ENCODE results near the gene VN1R2.
A peak's percentile ranks its signal among the peaks of the same experiment; 100 is the strongest.
"Not testable (repeated sequence)": the region's sequence is repeated elsewhere in the genome, so short reads cannot be mapped to it uniquely, and the experiment has no call there.

Gene VN1R2

GRCh38 chr19:53257715-53258342 is at the start of gene VN1R2:
Gene VN1R2, plus strand, starts transcription at chr19:53258292. Its CDS starts 84 bp downstream, at chr19:53258376.
- not testable (repeated sequence) for DNase-seq (ENCODE audit: low read depth)

- not testable (repeated sequence) for DNase-seq (ENCODE audit: low read depth)
Observed at GRCh38 chr19:53211554-53211953, 46.5 kb upstream of the VN1R2 start.

GRCh38 chr19:53212703-53213320 is 45.3 kb upstream of the VN1R2 start:
- no peak for DNase-seq (ENCODE audit: low read depth)

- DNase-seq (ENCODE audit: low read depth): not testable (repeated sequence)
Observed at GRCh38 chr19:53222716-53223115, 35.4 kb upstream of the VN1R2 start.

- DNase-seq (ENCODE audit: low read depth): no peak
Observed at GRCh38 chr19:53224606-53225005, 33.5 kb upstream of the VN1R2 start.

- no peak for DNase-seq (ENCODE audit: low read depth)
Observed at GRCh38 chr19:53237114-53237777, 20.8 kb upstream of the VN1R2 start.

- no peak for DNase-seq (ENCODE audit: low read depth)
Observed at GRCh38 chr19:53246498-53246897, 11.6 kb upstream of the VN1R2 start.

GRCh38 chr19:53254411-53255341 is 3.4 kb upstream of the VN1R2 start, which contains the start of gene ZNF677:
Gene ZNF677, minus strand, starts transcription at chr19:53254873. Its CDS starts 3,323 bp downstream, at chr19:53251550.
- peak; percentile 65 for DNase-seq (ENCODE audit: low read depth)

- DNase-seq (ENCODE audit: low read depth): not testable (repeated sequence)
Observed at GRCh38 chr19:53267623-53268022, 9.5 kb downstream of the VN1R2 start, which contains the start of gene VN1R4. Gene VN1R4, minus strand, starts transcription at chr19:53267723. Its CDS starts 58 bp downstream, at chr19:53267665.

GRCh38 chr19:53269861-53270260 is 11.8 kb downstream of the VN1R2 start:
- not testable (repeated sequence) for DNase-seq (ENCODE audit: low read depth)

- no peak for DNase-seq (ENCODE audit: low read depth)
Observed at GRCh38 chr19:53272044-53272443, 14.0 kb downstream of the VN1R2 start.

GRCh38 chr19:53275480-53275879 is 17.4 kb downstream of the VN1R2 start:
- no peak for DNase-seq (ENCODE audit: low read depth)

GRCh38 chr19:53281947-53282346 is 23.9 kb downstream of the VN1R2 start:
- not testable (repeated sequence) for DNase-seq (ENCODE audit: low read depth)

- DNase-seq (ENCODE audit: low read depth): no peak
Observed at GRCh38 chr19:53285087-53285486, 27.0 kb downstream of the VN1R2 start.

- DNase-seq (ENCODE audit: low read depth): no peak
Observed at GRCh38 chr19:53290758-53291549, 32.9 kb downstream of the VN1R2 start.

GRCh38 chr19:53294786-53295441 is 36.8 kb downstream of the VN1R2 start:
- no peak for DNase-seq (ENCODE audit: low read depth)

GRCh38 chr19:53301341-53301740 is 43.2 kb downstream of the VN1R2 start:
- DNase-seq (ENCODE audit: low read depth): not testable (repeated sequence)

GRCh38 chr19:53308339-53308811 is 50.3 kb downstream of the VN1R2 start:
- DNase-seq (ENCODE audit: low read depth): no peak
